Transverse colon (tissue), 3 donors: ENCODE results near the gene FOXO1.

ENCODE experiments used
- CTCF ChIP-seq, 5 experiments: fragments of 200-600 bp in 3 of 5; fragments of 450-650 bp in 2 of 5; sonication (generic) in 3 of 5; IDR thresholded peaks; 1 replicate in 2 of 5; 2 replicates in 3 of 5; pipeline ENCODE4 v1.5.1; 2016 to 2017; ENCODE audit warnings: antibody characterized with exemption in 5 of 5, inconsistent platforms in 3 of 5, mild to moderate bottlenecking in 2 of 5, moderate library complexity in 1 of 5
- EP300 ChIP-seq: sonication (generic); formaldehyde crosslinking; IDR thresholded peaks from one replicate; pipeline ENCODE4 v1.6.1; 2017; ENCODE audit warnings: antibody characterized with exemption, low read depth
- POLR2A ChIP-seq: fragments of 450-650 bp; IDR thresholded peaks from one replicate; pipeline ENCODE4 v1.6.1; 2016; ENCODE audit warnings: antibody characterized with exemption, mild to moderate bottlenecking, moderate library complexity

- TF ChIP-seq CTCF (IDR thresholded peaks at IDR 0.05) (no peak), POLR2A (no peak), EP300 (no peak)
These were observed 636 bp upstream of the FOXO1 start for GRCh38 chr13:40666933-40667621.
